Measurements from ENCODE around the gene CDC20B. TPM values are rescaled to one million over a fixed set of nuclear protein-coding genes. Genes with fewer than 3 reads are reported as not detected.

CDC20B gene
- total RNA-seq, 1 donor from 2014 or later, result not detected

DNA sequence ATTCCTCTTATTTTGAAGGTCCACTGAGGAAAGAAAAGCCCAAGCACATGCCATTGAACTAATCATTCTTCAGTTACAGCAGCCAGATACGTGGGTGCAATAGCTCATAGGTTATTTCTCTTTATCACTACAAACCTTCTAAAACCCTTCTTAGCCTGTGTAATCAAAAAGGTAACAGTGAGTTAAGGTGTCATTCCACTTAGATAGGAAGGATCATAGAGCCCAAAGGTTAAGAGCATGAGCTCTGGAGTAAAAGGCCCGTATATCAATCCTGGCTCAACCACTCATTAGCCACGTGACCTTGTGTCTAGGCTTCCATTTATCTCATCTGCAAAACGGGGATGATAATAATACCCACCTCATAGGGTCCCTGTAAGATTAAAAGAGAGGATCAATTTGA, 10.3 kb downstream of the CDC20B start:
- no peaks in the 10 kb centered on the region for H3K36me3 ChIP-seq (ENCODE audit: control insufficient read depth in 3 of 3, insufficient read depth in 3 of 3, low read length in 3 of 3)
- no peak overlapping the region for H3K9ac ChIP-seq (ENCODE audit: low read depth in 1 of 3, low read length in 3 of 3)
- H3K4me3 ChIP-seq (ENCODE audit: low read length in 3 of 3), result no peak overlapping the region
- H3K4me1 ChIP-seq (ENCODE audit: control insufficient read depth in 3 of 3, insufficient read depth in 3 of 3, low read length in 3 of 3), result no peaks in the 10 kb centered on the region
- peaks cover 3 to 22% (median 11%) of the 10 kb centered on the region in 3 donors for H3K27me3 ChIP-seq (ENCODE audit: control insufficient read depth in 3 of 3, insufficient read depth in 3 of 3, low read length in 3 of 3)
- H3K27ac ChIP-seq (ENCODE audit: low read depth, low read length), result no peak overlapping the region
- no peaks in the 10 kb centered on the region for H3K9me3 ChIP-seq (ENCODE audit: control insufficient read depth in 3 of 3, low read length in 3 of 3)

DNA sequence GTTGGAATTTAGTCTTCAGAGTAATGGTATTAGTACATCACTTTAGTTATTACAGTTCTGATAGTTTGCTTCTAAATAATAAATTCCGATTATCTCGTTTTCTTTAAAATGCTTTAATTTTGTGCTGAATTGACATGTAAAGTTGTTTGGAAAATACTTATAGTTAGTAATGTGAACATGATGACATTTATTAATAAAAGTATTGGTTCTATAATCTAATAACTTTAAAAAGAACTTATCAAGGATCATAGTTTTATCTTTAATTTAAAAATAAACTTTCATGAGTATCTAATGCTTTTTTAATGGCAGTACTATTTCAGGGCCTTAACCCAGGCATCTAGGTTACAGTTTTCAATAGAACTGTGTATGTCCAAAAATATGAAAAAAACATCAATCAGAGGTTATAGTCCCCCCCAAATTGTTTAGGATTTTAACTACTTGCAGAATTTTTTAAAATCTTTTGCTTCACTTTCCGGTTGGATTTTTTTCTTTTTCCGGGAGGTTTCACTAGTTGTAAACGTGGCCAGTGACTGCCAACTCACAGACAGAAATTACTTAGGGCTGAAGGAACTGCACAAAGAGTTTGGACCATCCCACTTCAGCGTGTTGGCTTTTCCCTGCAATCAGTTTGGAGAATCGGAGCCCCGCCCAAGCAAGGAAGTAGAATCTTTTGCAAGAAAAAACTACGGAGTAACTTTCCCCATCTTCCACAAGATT, 12.3 kb downstream of the CDC20B start:
- Histone ChIP-seq H3K36me3 (ENCODE audit: control insufficient read depth in 3 of 3, insufficient read depth in 3 of 3, low read length in 3 of 3) (no peaks in the 10 kb centered on the region), H3K27me3 (ENCODE audit: control insufficient read depth in 3 of 3, insufficient read depth in 3 of 3, low read length in 3 of 3) (peaks cover 3 to 16% (median 5%) of the 10 kb centered on the region in 3 donors), H3K27ac (ENCODE audit: low read depth, low read length) (no peak overlapping the region), H3K9ac (ENCODE audit: low read depth in 1 of 3, low read length in 3 of 3) (peak overlapping the region in 1 of 3 donors; percentile 10), H3K4me3 (ENCODE audit: low read length in 3 of 3) (peak overlapping the region; percentile 36 to 83 (median 47)), H3K4me1 (ENCODE audit: control insufficient read depth in 3 of 3, insufficient read depth in 3 of 3, low read length in 3 of 3) (no peaks in the 10 kb centered on the region), H3K9me3 (ENCODE audit: control insufficient read depth in 3 of 3, low read length in 3 of 3) (no peaks in the 10 kb centered on the region)

DNA sequence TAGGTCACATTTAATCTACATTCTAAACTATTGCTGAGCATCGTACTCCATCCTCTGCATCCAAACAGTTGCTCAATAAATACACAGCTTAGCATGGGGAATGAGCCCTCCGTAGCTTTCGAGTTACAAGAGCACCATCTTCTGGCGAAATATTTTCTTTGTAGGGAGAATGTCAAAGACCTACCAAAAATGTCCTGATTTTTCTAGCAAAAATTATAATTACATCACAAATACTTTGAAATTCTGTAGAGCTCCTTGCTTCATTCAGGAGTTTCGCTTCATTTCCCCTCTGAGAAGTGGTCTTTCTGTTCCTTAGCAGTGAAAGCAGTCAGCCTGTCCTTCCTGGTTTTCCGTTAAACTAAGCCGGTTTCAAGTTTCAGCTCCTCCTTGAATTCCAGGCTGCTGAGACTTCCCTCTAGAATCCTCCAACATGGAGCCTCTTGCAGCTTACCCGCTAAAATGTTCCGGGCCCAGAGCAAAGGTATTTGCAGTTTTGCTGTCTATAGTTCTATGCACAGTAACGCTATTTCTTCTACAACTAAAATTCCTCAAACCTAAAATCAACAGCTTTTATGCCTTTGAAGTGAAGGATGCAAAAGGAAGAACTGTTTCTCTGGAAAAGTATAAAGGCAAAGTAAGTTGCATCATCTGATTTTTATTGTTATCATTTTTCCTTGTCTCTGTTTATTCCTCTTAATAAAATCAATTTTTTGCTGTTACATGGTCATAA, 13.0 kb downstream of the CDC20B start, which contains the start of gene GPX8:
GPX8 (plus strand) TSS at position 409 of the 730 bp plus-strand sequence; CDS start at position 431, 22 bp downstream.
- Histone ChIP-seq H3K9me3 (ENCODE audit: control insufficient read depth in 3 of 3, low read length in 3 of 3) (no peaks in the 10 kb centered on the region), H3K9ac (ENCODE audit: low read depth in 1 of 3, low read length in 3 of 3) (peak within 1 kb of the TSS in 2 of 3 donors; percentile 24 to 34), H3K27me3 (ENCODE audit: control insufficient read depth in 3 of 3, insufficient read depth in 3 of 3, low read length in 3 of 3) (peaks cover 5 to 21% (median 8%) of the 10 kb centered on the region in 3 donors), H3K36me3 (ENCODE audit: control insufficient read depth in 3 of 3, insufficient read depth in 3 of 3, low read length in 3 of 3) (no peaks in the 10 kb centered on the region), H3K4me3 (ENCODE audit: low read length in 3 of 3) (peak within 1 kb of the TSS; percentile 42 to 83 (median 47)), H3K27ac (ENCODE audit: low read depth, low read length) (no peak within 1 kb of the TSS), H3K4me1 (ENCODE audit: control insufficient read depth in 3 of 3, insufficient read depth in 3 of 3, low read length in 3 of 3) (no peaks in the 10 kb centered on the region)

DNA sequence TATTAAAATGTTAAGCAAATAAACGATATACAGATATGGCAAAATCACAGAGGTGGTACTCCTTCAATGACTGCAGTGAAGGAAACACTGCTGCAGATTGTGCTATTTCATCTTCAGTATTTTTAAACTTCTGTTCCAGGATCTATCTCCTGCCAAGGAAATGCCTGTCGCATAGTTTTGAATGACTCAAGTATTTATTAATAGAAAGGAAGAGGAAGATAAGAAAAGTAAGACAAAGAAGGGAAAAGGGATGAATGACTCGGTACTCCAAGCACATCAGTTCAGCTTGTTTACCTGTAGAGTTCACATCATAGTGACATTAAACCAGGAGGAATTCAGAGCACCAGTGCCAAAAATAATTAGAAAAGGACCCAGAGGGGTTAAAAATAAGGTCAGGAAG, 18.1 kb downstream of the CDC20B start:
- Histone ChIP-seq H3K9me3 (ENCODE audit: control insufficient read depth in 3 of 3, low read length in 3 of 3) (no peaks in the 10 kb centered on the region), H3K27me3 (ENCODE audit: control insufficient read depth in 3 of 3, insufficient read depth in 3 of 3, low read length in 3 of 3) (peaks cover 0 to 19% (median 7%) of the 10 kb centered on the region in 3 donors), H3K27ac (ENCODE audit: low read depth, low read length) (no peak overlapping the region), H3K4me1 (ENCODE audit: control insufficient read depth in 3 of 3, insufficient read depth in 3 of 3, low read length in 3 of 3) (no peaks in the 10 kb centered on the region), H3K36me3 (ENCODE audit: control insufficient read depth in 3 of 3, insufficient read depth in 3 of 3, low read length in 3 of 3) (no peaks in the 10 kb centered on the region), H3K9ac (ENCODE audit: low read depth in 1 of 3, low read length in 3 of 3) (no peak overlapping the region), H3K4me3 (ENCODE audit: low read length in 3 of 3) (no peak overlapping the region)

DNA sequence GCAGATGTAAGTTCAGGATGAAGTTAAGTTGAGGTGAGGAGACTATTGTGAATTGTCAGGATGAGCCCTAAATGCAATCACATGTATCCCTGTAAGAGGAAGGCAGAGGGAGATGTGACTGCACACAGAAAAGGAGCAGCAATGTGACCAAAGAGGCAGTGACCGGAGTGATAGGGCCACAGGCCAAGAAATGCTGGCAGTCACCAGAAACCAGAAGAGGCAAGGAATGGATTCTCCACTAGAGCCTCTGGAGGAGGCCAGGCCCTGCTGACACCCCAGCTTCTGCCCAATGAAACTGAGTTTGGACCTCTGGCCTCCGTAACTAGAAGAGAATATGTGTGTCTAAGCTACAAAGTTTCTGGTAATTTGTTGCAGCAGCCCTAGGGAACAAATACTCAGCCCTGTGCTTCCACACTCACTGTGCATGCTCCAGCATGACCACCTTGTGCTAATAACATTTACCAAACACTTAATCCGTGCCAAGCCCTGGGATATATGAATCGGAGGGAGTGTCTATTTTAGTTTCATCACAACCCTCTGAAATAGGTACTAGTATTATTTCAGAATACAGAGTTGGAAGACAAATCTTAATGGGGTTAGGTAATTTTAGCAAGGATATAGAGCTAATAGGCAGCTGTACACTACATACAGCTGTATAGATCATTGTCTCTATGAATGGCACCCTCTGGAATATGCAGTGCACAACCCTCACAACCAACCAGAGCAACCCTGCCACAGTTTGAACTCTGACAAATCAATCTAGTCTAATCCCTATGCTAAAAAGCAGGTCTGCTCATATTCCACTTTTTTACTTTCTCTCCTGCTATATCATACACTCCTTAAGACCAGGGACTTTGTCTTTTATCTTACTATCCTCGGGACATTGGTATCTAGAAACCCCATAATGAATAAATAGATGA, 20.8 kb downstream of the CDC20B start:
- Histone ChIP-seq H3K9me3 (ENCODE audit: control insufficient read depth in 3 of 3, low read length in 3 of 3) (no peaks in the 10 kb centered on the region), H3K4me1 (ENCODE audit: control insufficient read depth in 3 of 3, insufficient read depth in 3 of 3, low read length in 3 of 3) (no peaks in the 10 kb centered on the region), H3K9ac (ENCODE audit: low read depth in 1 of 3, low read length in 3 of 3) (no peak overlapping the region), H3K4me3 (ENCODE audit: low read length in 3 of 3) (no peak overlapping the region), H3K36me3 (ENCODE audit: control insufficient read depth in 3 of 3, insufficient read depth in 3 of 3, low read length in 3 of 3) (no peaks in the 10 kb centered on the region), H3K27me3 (ENCODE audit: control insufficient read depth in 3 of 3, insufficient read depth in 3 of 3, low read length in 3 of 3) (peaks cover 0 to 13% (median 12%) of the 10 kb centered on the region in 3 donors), H3K27ac (ENCODE audit: low read depth, low read length) (no peak overlapping the region)

DNA sequence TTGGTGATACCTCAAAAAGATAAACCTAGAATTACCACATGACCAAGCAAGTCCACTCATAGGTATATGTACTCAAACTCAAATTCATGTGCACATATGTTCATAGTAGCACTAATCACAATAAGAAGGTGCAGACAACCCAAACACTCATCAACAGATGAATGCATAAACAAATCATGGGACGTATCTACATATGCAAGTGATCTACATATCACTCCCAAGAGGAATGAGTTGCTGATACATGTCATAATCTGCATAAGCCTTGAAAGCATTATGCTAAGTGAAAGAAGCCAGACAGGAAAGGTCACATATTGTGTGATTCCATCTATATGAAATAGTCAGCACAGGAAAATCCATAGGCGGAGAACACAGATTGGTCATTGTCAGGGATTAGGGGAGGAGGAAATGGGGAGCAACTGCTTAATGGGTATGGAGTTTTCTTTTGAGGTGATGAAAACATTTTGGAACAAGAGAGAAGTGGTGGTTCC, 23.6 kb downstream of the CDC20B start:
- Histone ChIP-seq H3K9me3 (ENCODE audit: control insufficient read depth in 3 of 3, low read length in 3 of 3) (no peaks in the 10 kb centered on the region), H3K4me1 (ENCODE audit: control insufficient read depth in 3 of 3, insufficient read depth in 3 of 3, low read length in 3 of 3) (no peaks in the 10 kb centered on the region), H3K4me3 (ENCODE audit: low read length in 3 of 3) (no peak overlapping the region), H3K27ac (ENCODE audit: low read depth, low read length) (no peak overlapping the region), H3K36me3 (ENCODE audit: control insufficient read depth in 3 of 3, insufficient read depth in 3 of 3, low read length in 3 of 3) (no peaks in the 10 kb centered on the region), H3K9ac (ENCODE audit: low read depth in 1 of 3, low read length in 3 of 3) (no peak overlapping the region), H3K27me3 (ENCODE audit: control insufficient read depth in 3 of 3, insufficient read depth in 3 of 3, low read length in 3 of 3) (peaks cover 0 to 8% (median 8%) of the 10 kb centered on the region in 3 donors)

DNA sequence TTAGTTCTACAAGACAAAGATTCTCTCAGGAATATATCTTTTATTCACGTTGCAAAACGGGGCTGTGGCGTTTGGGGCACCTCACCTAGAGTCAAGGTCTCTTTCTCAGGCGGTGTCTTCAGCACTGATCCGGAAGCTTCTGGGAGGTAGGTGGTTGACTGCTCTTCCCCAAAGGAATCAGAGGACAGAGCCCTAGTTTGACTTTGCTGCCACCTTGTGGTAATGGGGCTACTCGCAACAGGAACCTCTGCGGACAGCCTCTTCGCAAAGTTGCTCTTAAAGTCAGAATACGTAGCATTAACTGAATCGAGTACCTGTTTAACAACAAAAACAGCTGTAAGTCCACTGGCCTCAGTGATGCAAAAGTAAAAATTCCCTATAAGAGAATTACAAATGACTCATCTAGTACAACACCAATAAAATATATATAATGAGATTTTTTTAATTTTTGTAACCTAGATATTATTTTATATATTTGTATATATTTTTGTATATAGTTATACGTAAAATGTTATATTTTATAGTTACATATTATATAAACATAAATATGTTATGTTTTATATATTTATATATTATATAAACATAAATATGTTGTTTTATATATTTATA, 26.3 kb downstream of the CDC20B start:
- H3K36me3 ChIP-seq (ENCODE audit: control insufficient read depth in 3 of 3, insufficient read depth in 3 of 3, low read length in 3 of 3), result no peaks in the 10 kb centered on the region
- H3K27me3 ChIP-seq (ENCODE audit: control insufficient read depth in 3 of 3, insufficient read depth in 3 of 3, low read length in 3 of 3), result peaks cover 0 to 5% (median 3%) of the 10 kb centered on the region in 3 donors
- no peaks in the 10 kb centered on the region for H3K9me3 ChIP-seq (ENCODE audit: control insufficient read depth in 3 of 3, low read length in 3 of 3)
- no peak overlapping the region for H3K9ac ChIP-seq (ENCODE audit: low read depth in 1 of 3, low read length in 3 of 3)
- H3K4me1 ChIP-seq (ENCODE audit: control insufficient read depth in 3 of 3, insufficient read depth in 3 of 3, low read length in 3 of 3), result no peaks in the 10 kb centered on the region
- H3K4me3 ChIP-seq (ENCODE audit: low read length in 3 of 3), result no peak overlapping the region
- H3K27ac ChIP-seq (ENCODE audit: low read depth, low read length), result no peak overlapping the region

DNA sequence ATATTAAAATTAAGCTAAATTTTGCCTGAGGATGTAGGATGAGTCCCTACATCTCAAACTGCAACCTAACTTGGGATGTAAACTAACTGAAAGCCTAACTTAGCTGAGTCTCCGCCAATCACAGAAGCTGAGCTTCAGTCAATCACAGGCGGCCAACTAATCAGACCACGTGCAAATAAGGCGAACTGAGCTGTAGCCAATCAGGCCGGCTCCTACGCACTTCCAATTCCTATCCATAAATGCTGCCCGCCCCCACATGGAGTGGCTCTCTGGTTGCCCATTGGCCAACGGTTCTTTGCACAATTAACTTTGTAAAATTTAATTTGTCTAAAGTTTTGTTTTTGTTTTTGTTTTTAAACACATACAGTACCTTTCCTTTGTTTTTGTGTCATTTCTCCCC, 26.9 kb downstream of the CDC20B start:
- H3K9ac ChIP-seq (ENCODE audit: low read depth in 1 of 3, low read length in 3 of 3), result no peak overlapping the region

DNA sequence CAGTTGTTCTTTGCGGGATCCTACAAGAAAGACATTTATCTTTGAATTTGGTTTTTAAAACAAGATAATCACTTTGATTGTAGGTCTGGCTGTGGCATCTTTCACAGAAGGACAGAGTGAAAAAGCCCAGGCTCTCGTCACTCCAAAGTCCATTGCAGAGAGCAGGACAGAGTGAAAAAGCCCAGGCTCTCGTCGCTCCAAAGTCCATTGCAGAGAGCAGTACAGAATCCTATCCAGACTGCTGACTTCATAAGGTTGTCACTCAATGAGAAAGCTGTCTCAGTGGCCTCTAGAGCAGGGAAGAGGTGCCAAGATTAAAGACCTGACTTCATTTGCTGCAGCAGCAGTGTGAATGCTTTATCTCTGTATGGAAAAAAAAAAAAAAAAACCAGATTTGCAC, 29.4 kb downstream of the CDC20B start:
- H3K27me3 ChIP-seq (ENCODE audit: control insufficient read depth in 3 of 3, insufficient read depth in 3 of 3, low read length in 3 of 3), result peaks cover 0 to 3% (median 0%) of the 10 kb centered on the region in 3 donors
- H3K9me3 ChIP-seq (ENCODE audit: control insufficient read depth in 3 of 3, low read length in 3 of 3), result no peaks in the 10 kb centered on the region
- H3K36me3 ChIP-seq (ENCODE audit: control insufficient read depth in 3 of 3, insufficient read depth in 3 of 3, low read length in 3 of 3), result no peaks in the 10 kb centered on the region
- no peak overlapping the region for H3K4me3 ChIP-seq (ENCODE audit: low read length in 3 of 3)
- no peak overlapping the region for H3K27ac ChIP-seq (ENCODE audit: low read depth, low read length)
- no peak overlapping the region for H3K9ac ChIP-seq (ENCODE audit: low read depth in 1 of 3, low read length in 3 of 3)
- no peaks in the 10 kb centered on the region for H3K4me1 ChIP-seq (ENCODE audit: control insufficient read depth in 3 of 3, insufficient read depth in 3 of 3, low read length in 3 of 3)

More for the DNA sequence above, 26.9 kb downstream of the CDC20B start:
- no peaks in the 10 kb centered on the region for H3K36me3 ChIP-seq (ENCODE audit: control insufficient read depth in 3 of 3, insufficient read depth in 3 of 3, low read length in 3 of 3)
- H3K4me1 ChIP-seq (ENCODE audit: control insufficient read depth in 3 of 3, insufficient read depth in 3 of 3, low read length in 3 of 3), result no peaks in the 10 kb centered on the region
- H3K9me3 ChIP-seq (ENCODE audit: control insufficient read depth in 3 of 3, low read length in 3 of 3), result no peaks in the 10 kb centered on the region
- no peak overlapping the region for H3K27ac ChIP-seq (ENCODE audit: low read depth, low read length)
- H3K27me3 ChIP-seq (ENCODE audit: control insufficient read depth in 3 of 3, insufficient read depth in 3 of 3, low read length in 3 of 3), result peaks cover 0 to 5% (median 3%) of the 10 kb centered on the region in 3 donors
- no peak overlapping the region for H3K4me3 ChIP-seq (ENCODE audit: low read length in 3 of 3)
